Activated CD4-positive, alpha-beta T cell treated with anti-CD3 and anti-CD28 coated beads, Interleukin-2, Interleukin-6, amounts not matched to agents 100 ng/mL and 50 ng/mL, durations not matched to agents 16 hours and 8 hours (primary cell): ENCODE results near the gene TBC1D8.
"Not testable (repeated sequence)": the region's sequence is repeated elsewhere in the genome, so short reads cannot be mapped to it uniquely, and the experiment has no call there.

Experiments
- DNase-seq: peaks from one replicate; pipeline ENCODE4 v3.0.0-alpha.2; 2020

TBC1D8 gene

DNA sequence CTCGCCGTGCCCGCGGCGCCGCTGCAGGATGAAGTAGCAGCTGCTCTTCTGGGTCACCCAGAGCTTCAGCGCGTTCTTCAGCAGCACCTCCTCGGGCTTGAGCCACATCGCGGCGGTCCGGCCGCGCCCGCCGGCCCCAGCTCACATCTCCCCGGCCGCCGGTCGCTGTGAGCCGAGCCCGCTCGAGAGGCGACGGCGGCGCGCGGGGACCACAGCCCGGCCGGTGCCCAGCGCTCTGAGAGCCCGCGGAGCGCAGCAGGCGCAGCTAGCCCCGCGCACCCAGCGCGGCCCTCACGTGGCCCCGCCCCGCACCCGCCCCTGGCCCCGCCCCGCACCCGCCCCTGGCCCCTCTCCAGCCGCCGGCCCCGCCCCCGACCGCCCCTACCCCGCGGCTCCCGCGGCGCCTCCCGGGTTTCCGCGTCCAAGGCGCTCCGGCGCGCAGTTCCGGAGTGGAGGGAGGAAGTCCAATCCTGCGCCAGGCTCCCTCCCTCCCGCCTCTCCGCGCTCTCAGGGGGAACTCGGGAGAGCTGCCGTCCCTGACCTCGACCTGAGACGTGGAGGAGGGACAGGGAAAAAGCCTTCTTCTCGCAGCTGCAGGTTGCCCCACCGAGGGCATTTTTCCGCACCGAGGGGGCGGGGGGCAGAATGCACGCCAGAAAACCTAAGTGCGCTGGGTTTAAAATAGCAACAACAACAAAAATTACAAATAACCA, at the start of gene TBC1D8:
TBC1D8 (minus strand) TSS at position 237 of the 713 bp plus-strand sequence; CDS start at position 108, 129 bp downstream.
- DNase-seq, result peak; percentile 70

DNA sequence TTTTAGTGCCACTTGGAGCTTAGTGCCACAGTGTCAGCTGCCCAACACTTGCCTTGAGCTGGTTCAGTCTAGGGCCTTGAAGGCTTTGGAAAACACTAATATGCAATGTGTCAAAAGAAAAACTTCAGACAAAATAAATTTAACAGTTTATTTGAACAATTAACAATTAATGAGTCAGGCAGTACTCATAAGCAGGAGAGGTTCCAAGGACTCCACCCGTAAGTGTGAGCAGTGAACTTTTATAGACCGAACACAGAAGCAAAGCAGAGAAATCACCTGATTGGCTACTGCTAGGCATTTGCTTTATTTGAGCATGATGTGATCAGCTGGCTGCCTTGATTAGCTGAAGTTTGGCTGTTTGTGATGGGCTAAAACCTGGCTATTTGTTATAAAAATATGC, 49.5 kb upstream of the TBC1D8 start:
- DNase-seq, result no peak

DNA sequence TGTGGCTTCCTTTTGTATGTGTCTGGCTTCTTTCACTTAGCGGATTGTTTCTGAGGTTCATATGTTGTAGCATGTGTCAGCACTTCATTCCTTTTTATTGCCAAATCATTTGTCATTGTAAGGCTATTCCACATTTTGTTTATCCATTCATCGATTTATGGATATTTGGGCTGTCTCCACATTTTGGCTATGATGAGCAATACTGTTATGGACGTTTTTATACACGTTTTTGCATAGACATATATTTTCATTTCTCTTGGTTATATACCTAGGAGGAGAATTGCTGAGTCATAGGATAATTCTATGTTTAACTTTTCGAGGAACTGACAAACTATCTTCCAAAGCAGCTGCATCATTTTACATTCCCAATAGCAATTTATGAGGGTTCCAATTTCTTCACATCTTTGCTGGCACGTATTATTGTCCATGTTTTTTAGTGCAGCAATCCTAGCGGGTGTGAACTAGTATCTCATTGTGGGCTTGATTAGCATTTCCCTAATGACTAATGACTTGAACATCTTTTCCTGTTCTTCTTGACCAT, 48.1 kb upstream of the TBC1D8 start:
- DNase-seq, result no peak

DNA sequence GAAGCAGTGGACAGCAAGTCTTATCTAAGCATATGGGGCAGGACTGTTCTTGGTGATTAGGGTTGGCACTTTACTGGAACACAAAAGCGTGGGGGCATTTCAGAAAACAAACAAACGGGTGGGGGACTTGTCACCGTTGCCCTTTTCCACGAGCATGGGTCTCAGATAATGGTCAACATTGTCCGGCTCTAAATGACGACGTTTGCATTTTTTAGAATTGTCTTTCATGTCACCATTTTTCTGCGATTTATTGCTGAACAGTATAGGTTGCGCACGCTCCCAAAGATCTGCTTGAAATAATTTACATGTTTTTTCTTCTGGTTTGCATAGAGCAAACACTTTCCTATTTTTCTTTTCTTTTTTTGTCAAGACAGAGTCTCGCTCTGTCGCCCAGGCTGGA, 46.6 kb upstream of the TBC1D8 start:
- DNase-seq, result no peak

DNA sequence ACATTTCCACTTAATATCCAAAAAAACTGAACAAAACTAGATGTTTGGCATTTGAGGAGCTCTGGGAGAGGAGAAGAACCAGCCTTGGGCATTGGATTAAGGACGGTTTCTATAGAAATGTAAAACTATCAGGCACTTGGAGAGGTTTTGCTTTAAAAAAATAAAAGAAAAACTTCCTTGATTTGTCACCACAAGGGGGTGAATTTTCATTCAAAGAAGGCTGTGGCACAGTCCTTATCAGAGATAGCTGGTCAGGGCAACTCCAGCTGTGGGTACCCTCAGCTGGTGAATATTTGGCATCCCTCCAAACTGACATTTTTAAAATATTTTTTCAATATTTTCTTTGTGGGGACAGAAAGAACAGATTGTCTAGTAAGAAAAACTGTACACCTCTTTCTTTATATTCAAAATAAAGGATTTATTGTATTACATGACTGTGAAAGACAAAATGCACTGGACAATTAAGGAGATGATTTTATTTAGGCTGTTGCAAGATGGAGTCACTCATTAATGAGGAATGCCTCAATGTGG, 46.1 kb upstream of the TBC1D8 start:
- DNase-seq, result no peak

DNA sequence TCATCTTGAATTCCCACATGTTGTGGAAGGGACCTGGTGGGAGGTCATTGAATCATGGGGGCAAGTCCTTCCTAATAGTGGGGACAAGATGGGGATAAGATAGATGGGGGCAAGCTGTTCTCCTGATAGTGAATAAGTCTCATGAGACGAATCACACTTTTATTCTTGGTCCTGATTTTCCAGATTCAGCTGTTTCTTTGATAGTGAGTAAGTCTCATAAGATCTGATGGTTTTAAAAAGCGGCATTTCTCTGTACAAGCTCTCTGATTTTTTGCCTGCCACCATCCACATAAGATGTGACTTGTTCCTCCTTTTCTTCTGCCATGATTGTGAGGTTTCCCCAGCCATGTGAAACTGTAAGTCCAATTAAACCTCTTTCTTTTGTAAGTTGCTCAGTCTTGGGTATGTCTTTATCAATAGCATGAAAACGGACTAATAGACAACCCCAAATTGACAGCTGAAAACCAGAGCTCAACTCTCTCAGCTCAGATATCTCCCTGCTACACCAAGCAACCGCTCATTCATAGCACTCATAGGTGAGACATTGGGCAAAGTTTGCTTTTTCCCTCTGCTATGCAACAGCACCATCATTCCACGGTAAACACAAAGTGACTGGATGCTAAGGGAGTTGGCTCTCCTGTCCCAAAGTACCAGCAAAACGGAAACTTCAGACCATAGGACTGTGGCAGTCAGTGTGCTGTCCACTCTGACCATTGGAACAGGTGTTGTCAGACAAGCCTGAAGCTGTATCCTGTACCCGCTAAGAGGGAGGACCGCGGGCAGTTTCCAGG, 44.9 kb upstream of the TBC1D8 start:
- no peak for DNase-seq

DNA sequence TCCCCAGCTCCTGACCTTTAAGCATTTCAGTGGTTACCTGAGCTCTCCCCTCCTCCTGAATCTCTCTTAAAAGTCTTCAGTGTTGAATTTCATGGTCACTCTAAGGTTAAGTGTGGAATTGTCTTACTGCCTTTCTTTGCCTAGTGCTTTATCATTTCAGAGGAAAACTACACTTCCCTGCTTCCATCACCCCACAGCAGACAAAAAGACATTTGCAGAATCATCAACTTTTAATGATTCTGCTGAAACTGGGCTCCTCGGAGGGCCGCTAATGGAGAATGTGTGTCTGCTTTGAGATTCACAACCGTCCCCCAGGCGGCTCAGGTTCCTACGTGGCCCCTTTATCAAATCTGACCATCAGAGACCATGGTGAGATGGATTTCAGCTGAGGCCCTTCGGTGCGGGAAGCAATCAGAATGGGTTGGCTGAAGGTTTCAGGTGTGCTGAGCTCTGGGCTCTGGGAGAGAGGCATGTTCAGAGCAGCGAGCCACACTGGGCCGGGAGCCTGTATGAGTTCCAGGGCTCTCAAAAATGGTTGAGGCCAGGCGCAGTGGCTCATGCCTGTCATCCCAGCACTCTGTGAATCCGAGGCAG, 41.9 kb upstream of the TBC1D8 start:
- DNase-seq, result no peak

DNA sequence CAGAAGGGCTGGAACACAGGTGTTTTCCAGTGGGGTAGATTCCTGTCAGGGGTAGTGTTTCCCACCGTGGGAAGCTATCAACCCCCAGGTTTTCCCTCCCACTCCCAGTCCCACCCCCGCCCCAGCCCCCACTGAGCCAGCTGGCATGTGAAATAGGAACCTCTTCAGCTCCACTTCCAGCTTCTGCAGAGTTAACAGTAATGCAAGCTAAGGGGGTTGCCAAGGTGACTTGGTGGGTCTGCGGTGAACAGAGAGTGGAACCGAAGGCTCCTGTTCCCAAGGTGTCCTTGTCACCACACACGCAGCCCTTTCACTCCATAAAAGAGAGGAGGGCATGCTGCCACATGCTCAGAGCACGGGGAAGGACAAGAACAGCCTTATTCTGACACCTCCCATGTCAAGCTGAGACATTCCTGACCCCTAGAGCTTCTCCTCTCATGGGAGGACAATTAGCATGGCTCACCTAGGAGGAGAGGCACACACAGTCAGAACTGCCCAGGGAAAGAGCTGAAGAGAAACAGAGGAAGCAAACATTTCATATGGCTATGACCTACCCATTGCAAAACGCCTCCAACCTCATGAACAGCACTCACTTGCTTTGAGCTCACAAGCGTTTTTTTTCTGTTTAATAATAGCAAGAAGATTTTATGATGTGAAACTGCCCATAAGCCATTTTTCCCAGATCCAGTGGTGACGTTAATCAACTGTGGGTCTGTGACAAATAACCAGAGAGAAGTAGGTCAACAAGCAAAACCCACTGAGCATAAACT, 39.8 kb upstream of the TBC1D8 start:
- DNase-seq, result no peak

DNA sequence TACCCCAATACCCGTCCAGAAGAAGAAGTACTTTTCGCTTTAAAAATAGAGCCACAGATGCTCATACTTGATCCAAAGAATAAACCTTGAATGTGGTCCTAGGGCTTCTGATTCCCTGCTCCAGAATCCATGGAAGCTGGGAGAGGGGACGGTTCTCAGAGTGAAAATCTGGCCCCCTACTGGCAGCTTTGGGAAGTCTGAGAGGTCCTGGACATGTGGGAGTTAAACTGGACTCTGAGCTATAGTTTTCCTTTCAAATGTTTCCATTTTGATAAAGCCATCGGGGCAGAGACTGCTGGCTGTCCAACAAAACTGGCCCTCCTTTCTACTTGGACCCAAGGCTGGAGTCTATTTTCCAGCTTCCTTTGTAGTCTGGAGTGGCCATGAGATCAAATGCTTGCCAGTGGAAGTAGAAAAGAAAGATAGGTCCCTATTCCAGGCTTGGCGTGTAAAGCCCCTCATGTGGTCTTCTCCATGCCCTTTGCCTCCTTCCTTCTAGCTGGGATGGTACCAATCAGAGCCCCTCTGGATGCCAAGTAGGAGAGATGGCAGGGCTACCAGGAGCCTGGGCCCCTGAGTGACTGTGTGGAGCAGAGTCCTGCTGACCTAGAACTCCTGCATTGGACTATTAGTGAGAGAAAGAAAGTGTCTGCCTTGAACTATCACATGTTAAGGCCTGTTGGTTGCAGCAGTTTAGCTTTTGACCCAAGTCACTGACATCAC, 37.7 kb upstream of the TBC1D8 start:
- DNase-seq, result no peak

DNA sequence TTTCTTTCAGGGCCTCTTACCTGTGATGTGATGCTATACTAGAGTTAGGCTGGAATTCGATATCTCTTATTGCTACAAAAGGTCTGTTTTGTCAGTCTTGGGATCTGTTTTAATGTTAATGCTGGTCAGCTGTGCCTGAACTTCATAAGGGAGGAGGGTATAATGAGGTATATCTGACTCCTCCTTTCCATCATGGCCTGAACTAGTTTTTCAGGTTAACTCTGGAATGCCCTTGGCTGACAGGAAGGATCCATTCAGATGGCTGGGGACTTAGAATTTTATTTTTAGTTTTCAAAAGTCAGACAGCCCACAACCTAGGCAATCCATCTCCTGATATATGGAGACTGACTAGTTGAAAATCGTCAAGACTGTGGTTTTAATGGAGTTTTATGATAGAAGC, 35.9 kb upstream of the TBC1D8 start:
- no peak for DNase-seq

DNA sequence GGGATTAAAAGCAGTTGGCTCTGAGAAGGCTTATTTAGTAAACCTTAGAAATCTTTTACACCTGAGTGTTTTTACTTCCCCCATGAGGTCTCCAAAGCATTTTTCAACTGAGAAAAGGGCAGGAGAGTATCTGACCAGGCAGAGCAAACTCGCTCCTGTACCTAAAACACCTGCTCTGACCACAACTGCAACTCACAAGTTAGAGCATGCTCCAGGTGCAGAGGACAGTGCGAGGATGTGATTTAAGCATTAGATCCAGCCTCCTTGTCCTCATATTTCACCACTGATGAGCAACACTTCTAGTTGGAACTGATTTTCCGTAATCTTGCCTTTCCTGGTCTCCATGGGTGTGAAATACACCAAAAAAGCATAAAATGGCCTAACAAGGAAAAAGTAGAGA, 34.5 kb upstream of the TBC1D8 start:
- no peak for DNase-seq

DNA sequence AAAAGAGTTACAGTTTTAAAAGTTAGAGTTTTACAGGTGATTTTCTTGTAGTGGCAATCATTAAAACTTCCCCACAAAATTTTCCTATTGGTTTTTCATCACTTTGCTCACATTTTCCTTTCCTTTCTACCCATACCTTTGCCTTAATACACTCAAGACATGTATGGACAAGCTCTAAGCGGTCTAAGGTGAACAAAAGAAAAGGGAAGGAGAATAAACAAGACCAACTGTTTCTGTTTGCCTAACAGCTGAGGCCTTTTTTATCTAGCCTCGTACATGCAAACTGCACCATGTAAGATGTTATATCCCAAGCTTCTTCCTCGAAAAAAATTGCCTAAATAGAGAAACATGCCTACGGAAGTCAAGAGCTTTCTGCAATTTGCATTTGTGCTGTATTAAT, 33.9 kb upstream of the TBC1D8 start:
- no peak for DNase-seq

DNA sequence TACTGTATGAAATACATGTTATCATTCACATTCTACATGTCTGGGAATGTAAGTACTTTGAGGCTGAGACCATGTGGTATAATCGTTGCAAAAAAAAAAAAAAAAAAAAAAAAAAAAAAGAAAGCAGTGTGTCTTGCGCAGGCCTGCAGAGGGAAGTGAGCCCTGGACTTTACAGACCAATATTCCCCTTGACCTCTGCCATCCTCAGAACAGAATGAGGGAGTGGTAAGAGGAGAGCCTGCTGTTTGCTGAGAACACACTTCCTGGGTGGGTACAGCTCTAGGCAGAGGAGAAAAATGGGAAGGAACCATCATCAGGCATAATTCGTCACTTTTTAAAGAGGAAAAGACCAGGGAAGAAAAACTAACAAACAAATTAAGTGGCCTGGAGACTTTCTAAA, 28.8 kb upstream of the TBC1D8 start:
- DNase-seq, result no peak

DNA sequence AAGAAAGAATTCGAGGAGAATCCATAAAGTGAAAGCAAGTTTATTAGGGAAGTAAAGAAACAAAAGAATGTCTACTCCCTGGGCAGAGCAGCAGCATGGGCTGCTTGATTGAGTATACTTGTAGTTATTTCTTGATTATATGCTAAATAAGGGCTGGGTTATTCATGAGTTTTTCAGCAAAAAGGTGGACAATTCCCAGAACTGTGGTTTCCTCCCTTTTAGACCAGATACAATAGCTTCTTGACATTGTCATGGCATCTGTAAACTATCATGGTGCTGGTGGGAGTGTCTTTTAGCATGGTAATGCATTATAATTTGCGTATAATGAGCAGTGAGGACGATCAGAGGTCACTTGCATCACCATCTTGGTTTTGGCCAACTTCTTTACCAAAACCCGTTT, 25.6 kb upstream of the TBC1D8 start:
- DNase-seq, result no peak

DNA sequence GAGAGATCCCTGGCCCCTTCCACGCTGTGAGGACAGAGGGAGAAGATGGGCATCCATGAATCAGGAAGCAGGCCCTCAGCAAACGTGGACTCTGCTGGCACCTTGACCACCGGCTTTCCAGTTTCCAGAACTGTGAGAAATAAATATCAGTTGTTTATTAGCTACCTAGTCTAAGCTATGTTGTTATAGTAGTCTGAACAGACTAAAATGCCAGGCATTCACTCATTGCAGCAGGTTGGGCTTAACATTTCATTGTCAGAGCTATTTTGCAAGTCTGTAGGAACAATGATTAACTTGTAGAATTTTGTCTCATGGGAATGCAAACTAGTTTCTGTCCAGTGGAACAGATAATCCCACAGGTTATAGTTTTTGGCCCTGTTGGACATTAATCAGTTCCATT, 24.8 kb upstream of the TBC1D8 start:
- no peak for DNase-seq

DNA sequence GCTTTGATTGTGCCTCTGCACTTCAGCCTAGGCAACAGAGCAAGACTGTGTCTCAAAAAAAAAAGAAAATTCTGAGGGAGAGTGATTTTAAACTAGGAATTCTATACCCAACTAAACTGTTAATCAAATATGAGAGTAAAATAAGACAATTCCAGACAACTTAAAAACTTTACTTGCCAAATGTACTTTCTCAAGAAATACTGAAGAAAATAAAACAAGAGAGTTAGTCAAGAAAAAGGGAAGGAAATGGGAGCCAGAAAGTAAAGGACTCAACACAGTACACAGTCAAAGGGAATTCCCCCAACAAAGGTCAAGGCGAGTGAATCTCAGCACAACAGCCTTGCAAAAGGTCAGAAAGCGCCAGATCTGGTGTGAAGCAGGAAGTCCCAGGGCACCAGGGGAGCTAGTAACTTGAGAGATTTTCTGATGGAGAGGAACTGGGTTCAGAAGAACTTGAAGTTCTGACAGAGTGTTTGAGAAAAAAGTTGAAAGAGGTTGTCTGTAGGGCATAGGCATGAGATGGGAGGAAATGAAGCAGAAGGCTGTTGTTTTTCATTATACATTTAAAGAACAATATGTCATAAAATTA, 22.6 kb upstream of the TBC1D8 start:
- DNase-seq, result peak; percentile 3

DNA sequence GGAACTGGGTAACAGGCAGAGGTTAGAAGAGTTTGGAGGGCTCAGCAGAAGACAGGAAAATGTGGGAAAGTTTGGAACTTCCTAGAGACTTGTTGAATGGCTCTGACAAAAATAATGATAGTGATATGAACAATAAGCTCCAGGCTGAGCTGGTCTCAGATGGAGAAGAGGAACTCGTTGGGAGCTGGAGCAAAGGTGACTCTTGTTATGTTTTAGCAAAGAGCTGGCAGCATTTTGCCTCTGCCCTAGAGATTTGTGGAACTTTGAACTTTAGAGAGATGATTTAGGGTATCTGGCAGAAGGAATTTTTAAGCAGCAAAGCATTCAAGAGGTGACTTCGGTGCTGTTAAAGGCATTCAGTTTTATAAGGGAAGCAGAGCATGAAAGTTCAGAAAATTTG, 18.6 kb upstream of the TBC1D8 start:
- not testable (repeated sequence) for DNase-seq

DNA sequence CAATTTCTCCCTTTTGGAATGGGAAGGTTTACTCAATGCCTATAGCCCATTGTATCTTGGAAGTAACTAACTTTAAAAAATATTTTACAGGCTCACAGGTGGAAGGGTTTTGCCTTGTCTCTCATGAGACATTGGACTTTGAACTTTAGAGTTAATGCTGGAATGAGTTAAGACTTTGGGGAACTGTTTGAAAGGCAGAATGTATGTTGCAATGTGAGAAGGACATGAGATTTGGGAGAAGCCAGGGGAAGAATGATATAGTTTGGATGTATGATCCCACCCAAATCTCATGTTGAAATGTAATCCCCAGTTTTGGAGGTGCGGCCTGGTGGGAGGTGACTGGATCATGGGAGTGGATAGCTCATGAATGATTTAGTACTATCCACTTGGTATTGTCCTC, 17.5 kb upstream of the TBC1D8 start:
- no peak for DNase-seq

DNA sequence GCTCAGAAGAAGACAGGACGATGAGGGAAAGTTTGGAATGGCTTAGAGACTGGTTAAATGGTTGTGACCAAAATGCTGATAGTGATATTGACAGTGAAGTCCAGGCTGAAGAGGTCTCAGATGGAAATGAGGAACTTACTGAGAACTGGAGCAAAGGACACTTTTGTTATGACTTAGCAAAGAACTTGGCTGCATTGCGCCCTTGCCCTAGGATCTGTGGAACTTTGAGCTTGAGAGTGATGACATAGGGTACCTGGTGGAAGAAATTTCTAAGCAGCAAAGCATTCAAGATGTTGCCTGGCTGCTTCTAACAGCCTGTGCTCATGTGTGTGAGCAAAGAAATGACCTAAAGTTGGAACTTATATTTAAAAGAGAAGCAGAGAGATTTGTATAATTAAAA, 16.4 kb upstream of the TBC1D8 start:
- not testable (repeated sequence) for DNase-seq

DNA sequence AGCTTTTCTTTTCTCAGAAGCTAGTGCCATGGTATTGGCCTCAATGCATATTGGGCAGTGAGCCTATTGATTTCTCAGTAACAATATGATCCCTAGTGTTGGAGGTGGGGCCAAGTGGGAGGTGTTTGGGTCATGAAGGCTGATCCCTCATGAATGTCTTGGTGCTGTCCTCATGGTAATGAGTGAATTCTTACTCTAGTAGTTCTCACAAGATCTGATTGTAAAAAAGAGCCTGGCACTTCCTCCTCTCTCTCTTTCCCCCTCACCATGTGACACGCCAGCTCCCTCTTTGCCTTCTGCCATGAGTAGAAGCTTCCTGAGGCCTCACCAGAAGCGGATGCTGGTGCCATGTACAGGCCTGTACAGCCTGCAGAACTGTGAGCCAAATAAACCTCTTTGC, 12.8 kb upstream of the TBC1D8 start:
- no peak for DNase-seq

DNA sequence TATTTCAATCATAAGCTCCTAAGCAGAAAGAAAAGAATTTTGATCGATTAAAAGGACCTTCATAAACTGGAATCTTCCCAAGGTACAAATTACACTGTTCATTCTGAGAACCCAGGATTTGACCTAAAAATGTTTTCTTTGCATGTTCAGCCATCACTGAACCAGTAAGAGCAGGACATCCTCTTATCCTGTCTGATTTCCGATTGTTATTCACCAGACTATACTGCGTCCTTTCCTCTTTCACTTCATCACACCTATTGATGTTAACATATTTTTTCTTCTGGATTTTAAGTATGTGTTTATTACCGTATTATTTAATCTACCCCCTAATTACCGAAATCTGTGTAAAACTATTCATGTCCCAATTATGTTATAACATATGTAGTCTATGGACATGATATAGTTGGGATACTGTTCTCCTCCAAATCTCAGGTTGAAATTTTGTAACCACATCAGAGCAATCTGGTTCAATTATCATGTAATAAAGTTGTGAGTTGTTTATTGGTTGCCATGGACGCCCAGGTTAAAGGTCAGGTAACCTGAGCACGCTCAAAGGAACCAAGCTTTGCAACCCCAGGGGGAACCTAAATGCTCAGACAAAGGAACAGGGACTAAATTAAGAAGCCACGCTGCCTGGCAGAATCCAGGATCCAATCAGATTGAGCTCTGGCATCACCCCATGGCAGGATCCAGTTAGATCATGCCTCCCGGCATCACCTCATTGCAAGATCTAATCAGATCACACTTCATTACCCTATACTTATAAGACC, 11.6 kb upstream of the TBC1D8 start:
- no peak for DNase-seq
